HT-29 (cell line): ENCODE results near the gene AFP. TPM values are rescaled to one million over a fixed set of nuclear protein-coding genes. Genes with fewer than 3 reads are reported as not detected.

Experiments used
- DNase-seq: peaks from one replicate; pipeline ENCODE4 v3.0.0-alpha.2; 2015; ENCODE audit warnings: low spot score
- total RNA-seq: library from RNA; depleted of rRNA; stranded (reverse); fragments of >200 nt; shearing (Covaris generic); gene quantifications from 2 replicates; pipeline ENCODE4 v1.2.3, GENCODE V29; 2014; rRNA removed

The AFP gene
- total RNA-seq, 1 experiment from 2014 or later, result not detected

DNA sequence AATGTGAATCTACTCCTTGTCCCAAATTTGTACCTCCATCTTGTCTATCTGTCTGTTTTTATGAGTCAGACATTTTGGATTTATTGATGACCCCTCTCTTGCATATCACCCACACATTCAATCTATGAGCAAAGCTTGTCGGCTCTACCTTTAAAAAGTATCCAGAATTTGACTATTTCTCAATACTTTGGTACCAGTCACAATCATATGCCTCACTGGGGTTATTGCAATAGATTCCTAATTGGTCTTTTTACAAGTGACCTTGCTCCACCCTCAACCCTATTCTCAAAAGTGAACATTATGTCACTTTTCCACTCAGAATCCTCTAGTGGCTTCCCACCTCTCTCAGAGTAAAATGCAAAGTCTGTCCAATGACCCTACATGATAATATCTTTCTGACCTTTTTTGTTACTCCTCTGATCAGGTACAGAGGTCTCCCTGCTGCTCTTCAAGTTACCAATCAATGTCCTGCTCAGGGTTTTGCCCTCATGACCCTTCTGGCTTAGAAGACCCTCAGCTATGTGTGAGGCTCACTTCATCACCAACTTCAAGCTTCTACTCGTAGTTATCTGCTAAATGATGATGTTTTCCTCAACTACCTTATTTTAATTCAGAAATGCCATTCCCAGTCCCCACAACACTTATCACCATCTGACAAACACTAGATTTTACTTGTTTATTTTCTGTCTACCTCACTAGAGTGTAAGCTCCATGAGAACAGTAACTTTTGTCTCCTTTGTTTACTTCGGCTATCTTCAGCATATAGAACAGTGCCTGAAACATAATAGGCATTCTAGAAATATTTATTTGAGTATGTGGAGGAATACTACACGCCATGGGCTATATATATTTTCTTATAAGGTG lies 22.4 kb downstream of the AFP start:
- DNase-seq, result no peak

DNA sequence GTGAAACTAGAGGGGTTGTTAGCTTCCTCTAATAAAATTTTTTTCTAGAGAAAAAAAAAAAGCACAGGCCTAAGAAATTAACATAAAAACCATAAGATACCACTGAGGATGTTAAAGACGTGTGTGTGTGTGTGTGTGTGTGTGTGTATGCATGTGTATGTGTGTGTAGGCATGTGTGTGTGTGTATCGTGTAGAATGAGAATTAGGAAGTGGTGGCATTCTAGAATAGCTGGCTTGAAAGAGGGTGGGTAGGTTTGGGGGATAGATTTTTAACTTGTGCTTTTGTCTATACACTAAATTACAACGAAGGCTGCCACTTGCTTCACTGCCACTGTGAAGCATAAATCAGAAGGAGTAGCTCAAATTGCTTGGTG lies 23.0 kb downstream of the AFP start:
- no peak for DNase-seq

DNA sequence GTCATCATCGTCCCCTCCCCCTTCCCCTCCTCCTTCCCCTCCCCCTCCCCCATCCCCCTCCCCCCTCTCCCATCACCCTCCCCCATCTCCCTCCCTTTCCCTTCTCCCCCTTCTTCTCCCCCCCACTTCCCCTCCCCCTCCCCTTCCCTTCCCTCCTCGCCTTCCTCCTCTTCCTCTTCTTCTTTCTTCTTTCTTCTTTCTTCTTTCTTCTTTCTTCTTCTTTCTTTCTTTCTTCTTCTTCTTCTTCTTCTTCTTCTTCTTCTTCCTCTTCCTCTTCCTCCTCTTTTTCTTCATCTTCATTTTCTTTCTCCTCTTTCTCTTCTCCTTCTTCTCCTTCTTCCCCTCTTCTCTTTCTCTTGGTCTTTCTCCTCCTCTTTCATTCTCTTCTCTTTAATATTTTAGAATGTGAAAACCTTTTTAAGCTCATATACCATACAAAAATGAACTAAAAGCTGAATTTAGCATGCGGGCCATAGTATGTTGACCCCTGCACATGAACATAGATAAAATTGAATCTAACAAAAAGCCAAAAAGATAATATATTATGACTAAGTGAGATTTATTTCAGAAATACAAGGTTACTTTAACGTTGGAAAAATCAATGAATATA lies 25.0 kb downstream of the AFP start:
- no peak for DNase-seq

DNA sequence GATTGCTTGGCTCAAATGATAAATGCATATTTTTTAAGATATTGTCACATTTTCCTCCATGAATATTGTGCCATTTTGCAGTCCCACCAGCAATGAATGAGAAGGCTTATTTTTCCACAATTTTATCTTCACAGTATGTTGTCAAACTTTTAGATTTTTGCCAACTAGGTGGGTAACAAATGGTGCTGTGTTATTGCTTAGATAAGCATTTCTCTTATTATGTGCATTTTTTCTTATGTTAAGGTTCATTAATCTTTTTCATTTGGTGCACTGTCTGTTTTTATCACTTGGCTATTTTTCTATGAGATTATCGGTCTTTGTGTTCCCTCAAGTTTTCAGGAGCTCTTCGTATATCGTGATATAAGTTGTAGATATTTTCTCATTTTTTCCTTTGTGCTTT lies 32.1 kb downstream of the AFP start:
- DNase-seq, result no peak

DNA sequence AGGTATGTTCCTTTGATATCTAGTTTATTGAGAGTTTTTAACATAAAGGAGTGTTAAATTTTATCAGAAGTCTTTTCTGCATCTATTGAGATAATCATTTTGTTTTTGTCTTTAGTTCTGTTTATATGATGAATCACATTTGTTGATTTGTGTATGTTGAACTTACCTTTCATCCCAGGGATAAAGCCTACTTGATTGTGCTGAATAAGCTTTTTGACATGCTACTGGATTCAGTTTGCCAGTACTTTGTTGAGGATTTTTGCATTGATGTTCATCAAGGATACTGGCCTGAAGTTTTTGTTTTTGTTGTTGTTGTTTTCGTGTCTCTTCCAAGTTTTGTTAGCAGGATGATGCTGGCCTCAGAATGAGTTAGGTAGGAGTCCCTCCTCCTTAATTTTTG lies 34.7 kb downstream of the AFP start:
- DNase-seq, result no peak

DNA sequence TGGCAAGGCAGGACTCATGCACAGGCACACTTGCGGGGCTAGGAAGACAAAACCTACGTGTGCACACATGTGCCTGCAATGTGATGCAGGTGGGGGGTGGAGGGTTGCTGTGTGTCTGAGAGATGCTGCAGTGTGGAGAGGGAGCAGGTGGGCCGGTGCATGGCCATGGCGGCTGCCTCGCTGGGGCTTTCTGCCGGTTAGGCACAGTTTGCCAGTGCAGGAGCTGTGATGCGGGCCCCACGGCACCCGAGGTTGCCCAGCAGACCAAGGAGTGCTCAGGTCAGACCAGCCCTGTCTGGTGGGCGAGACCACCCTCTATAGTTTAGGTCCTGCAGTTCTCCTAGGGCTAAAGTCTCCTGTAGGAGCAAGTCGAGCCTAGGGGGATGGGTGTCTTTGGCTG lies 41.2 kb downstream of the AFP start:
- no peak for DNase-seq

DNA sequence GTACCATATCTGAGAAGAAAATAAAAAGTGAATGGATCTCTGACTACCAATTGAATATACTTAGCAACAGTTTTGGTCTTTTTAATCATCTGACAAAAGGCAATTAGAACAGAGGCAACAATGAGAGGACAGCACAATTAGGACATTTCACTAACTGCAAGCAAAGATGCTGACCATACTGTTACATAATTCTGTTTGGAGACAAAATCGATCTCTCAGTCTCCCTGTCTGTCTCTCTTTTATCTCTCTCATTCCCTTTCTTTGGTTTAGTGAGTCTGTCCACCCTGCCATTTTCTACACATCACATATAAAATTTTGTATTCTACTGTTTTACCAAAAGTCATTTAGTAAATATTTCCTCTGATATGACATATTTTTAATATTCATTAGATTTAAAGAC lies 43.3 kb downstream of the AFP start:
- DNase-seq, result no peak

DNA sequence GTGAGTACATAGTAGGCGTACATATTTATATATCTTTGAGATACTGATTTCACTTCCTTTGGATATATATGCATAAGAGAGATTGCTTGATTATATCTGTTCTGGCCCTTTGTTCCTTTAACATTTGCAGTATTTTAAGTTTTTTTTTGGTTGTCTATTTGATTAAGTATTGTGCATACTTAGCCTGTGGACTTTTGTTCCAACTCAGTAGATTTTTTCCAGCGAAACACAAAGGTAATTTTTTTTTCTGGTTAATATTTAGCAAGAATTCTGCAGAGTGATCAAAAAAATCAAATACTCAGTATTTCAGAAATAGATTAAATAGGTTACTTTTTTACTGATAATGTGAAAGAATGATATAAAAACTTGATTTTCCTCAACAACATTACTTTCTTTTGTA lies 45.3 kb downstream of the AFP start, which contains the start of gene AFM:
Gene AFM, plus strand, starts transcription at position 388 of the 400 bp plus-strand sequence. CDS start 31 bp downstream, outside the sequence.
- no peak for DNase-seq

DNA sequence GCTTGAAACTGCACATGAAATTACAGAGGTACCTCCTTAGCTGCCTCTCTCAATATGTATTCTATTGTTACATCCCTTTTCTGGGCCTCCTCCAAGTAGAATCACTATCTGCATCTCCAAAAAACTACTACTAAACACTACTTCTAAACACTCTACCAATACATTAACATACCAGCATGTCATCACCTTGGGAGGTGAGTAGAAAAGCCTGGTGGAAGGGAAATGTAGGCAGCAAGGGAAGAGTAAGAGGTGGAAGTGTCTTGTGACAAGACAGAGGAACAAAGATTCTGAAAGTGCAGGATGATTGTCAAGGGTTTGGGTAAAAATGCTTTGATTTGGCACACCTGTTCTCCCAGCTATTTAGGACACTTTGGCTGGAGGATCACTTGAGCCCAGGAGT lies 49.1 kb downstream of the AFP start:
- DNase-seq, result no peak

DNA sequence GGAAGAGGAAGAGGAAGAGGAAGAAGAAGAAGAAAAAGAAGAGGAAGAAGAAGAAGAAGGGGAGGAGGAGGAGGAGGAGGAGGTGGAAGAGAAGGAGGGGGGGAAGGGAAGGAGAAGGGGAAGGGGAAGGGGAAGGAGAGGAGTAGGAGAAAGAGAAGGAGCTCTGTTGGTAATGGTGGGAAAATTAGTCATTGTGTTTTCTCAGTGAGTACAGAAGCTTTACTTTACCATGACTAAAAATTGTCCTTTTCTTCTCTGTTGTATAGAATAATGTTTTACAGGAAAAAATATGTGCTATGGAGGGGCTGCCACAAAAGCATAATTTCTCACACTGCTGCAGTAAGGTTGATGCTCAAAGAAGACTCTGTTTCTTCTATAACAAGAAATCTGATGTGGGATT lies 49.6 kb downstream of the AFP start:
- DNase-seq, result no peak

DNA sequence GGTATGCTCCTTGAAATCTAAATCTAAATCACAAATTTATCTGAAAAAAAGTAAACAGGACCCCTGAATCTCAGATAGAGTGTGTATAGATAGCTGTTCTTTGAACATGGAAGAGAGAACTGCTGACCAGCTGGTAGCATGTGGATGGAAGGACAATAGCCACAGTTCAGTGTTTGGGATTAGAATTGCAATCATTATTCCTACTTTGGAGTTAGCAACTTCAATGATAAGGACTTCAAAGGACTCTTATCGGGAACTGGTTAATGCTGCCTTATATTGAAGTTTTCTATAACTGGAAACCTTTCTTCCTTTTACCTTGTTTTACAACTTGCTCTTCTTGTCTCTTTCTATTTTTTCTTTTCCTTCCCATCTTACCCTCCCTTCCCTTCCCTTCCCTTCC lies 50.5 kb downstream of the AFP start:
- DNase-seq, result no peak

DNA sequence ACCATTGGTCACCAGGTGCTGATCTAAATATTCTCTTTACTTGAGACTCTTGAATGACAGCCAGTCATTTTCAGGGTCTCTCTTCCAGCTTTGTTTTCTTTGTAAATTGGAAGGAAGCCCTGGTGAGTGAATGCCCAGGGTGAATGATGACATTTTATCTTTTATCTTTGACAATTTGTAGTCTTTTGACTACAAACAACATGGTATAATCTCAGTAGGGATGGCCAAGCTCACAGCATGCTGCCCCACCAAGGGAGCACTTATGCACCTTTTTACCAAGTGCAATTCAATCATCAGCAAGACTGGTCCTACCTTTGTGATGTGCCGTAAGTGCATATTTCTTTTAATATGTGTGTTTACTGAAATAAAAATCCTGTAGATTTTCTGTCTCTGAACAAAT lies 51.2 kb downstream of the AFP start:
- DNase-seq, result no peak

DNA sequence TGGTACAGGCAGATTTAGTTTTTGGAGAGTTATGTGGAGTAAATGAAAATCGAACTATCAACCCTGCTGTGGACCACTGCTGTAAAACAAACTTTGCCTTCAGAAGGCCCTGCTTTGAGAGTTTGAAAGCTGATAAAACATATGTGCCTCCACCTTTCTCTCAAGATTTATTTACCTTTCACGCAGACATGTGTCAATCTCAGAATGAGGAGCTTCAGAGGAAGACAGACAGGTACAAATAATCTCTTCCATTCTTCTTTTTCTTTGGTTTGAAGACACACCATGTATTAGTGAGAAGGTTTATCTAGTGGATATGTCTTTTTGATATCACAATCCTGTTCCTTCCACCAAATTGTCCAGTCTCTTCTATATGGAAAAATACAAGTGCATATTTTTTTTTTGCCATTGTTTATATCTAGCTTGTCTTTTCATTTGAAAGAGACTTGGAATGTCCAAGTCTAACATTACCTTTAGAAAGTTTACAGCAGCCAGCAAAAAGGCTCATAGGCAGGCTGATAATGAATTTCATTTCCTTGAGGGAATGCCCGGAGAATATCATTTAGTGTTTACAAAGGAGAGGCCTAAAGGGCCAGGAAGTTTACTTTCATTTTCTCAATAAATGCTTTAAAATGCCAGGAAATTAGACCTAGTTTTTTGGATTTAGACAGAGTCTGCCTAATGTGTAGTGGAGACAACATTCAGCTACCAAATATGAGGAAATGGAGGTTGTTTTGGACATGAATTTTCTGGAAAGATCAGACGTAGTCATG lies 64.2 kb downstream of the AFP start:
- peak; percentile 12 for DNase-seq

DNA sequence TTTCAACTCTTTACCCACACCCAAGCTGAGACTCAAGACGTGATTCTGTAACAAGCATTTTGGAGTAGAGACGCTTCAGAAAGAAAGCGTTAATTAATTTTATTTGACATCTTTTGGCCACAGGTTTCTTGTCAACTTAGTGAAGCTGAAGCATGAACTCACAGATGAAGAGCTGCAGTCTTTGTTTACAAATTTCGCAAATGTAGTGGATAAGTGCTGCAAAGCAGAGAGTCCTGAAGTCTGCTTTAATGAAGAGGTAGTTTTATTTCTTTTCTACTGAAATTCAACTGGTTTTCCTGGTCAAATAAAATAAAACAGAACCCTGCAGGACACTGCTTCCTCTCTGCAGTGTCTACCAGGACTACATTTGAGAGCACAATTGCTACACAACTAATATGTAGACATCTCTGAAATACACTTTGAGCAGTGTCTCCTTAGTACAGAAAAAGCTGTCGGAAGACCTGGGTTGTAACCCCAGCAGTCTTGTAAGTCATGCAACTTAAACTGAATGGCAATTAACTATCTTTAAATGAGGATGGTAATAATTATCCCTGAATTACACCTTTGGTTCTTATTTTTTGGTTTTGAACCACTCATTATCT lies 65.7 kb downstream of the AFP start:
- DNase-seq, result no peak

DNA sequence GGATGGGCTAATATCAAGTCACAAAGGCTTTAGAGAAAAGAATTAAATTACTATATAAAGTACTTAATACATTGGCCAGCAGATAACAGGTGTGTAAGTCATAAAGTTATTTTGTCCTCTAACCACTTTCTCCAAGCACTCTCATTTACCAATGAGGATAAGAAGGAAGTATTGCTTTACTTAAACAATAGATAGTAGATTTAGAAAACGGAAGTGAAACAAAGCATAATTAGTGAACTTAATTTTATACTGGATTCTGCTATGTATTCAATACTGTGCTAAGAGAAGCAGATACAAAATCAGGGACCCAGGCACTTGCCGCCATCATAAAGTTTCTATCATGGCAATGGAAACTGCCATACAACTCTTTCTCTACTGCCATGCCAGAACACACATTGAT lies 69.5 kb downstream of the AFP start:
- DNase-seq, result no peak

Other genes with a start within 250 kb of the AFP start
- gene ANKRD17, start 177.4 kb upstream of the AFP start, total RNA-seq, result 28.7 and 30.6 TPM in 2 replicates
- not detected in 2 replicates for gene ALB, start 31.9 kb upstream of the AFP start, total RNA-seq
- not detected in 2 replicates for gene AFM, start 45.5 kb downstream of the AFP start, total RNA-seq
- 2.3 and 3.9 TPM in 2 replicates for gene RASSF6, start 184.2 kb downstream of the AFP start, total RNA-seq